WTC11 (cell line): Measurements from ENCODE around the gene ZNF710. TPM values are rescaled to one million over a fixed set of nuclear protein-coding genes. Genes with fewer than 3 reads are reported as not detected.

Source experiments
- ATAC-seq: fragments of 200-7000 bp; cut with Tn5 transposase; 2 replicates; pipeline ENCODE4 v1.10.0; 2021; ENCODE audit warnings: mild to moderate bottlenecking, moderate library complexity
- CTCF ChIA-PET: fragments of 300-600 bp; sonication (Branson Sonifier 250); formaldehyde crosslinking; loops from one replicate; lab custom pipeline; 2021; ENCODE audit warnings: antibody characterized with exemption; lab: Charles Lee
- POLR2A ChIA-PET: fragments of 350-600 bp; sonication (Branson Sonifier 250); formaldehyde crosslinking; loops from one replicate; lab custom pipeline; 2021; ENCODE audit warnings: antibody characterized with exemption; lab: Charles Lee
- DNase-seq: peaks from one replicate; pipeline ENCODE4 v3.0.0; 2021; ENCODE audit warnings: low spot score
- H3K27ac Mint-ChIP-seq: 2 replicates; pipeline ENCODE4 v1.8.0; 2021; ENCODE audit warnings: mixed read lengths
- H3K27me3 Mint-ChIP-seq: 2 replicates; pipeline ENCODE4 v1.8.0; 2021; ENCODE audit warnings: low read depth, mild to moderate bottlenecking, moderate library complexity, mixed read lengths
- H3K36me3 Mint-ChIP-seq: 2 replicates; pipeline ENCODE4 v1.8.0; 2021; ENCODE audit warnings: mixed read lengths
- H3K4me1 Mint-ChIP-seq: 2 replicates; pipeline ENCODE4 v1.8.0; 2022; ENCODE audit warnings: mixed read lengths
- H3K4me3 Mint-ChIP-seq: 2 replicates; pipeline ENCODE4 v1.8.0; 2021; ENCODE audit warnings: mild to moderate bottlenecking, moderate library complexity, mixed read lengths
- H3K9me3 Mint-ChIP-seq: 2 replicates; pipeline ENCODE4 v1.8.0; 2021; ENCODE audit warnings: mixed read lengths
- E2F4 ChIP-seq: sonication (generic); formaldehyde crosslinking; IDR thresholded peaks from 2 replicates; pipeline ENCODE4 v1.8.1; 2022; ENCODE audit warnings: low read depth, mild to moderate bottlenecking, moderate library complexity, missing genetic modification reagents, borderline replicate concordance
- ELF4 ChIP-seq: sonication (generic); formaldehyde crosslinking; IDR thresholded peaks from 2 replicates; pipeline ENCODE4 v1.8.1; 2022; ENCODE audit warnings: low read depth, mild to moderate bottlenecking, moderate library complexity, missing genetic modification reagents
- ESRRA ChIP-seq: sonication (generic); formaldehyde crosslinking; IDR thresholded peaks from 2 replicates; pipeline ENCODE4 v1.8.1; 2022; ENCODE audit warnings: mild to moderate bottlenecking, missing genetic modification reagents, borderline replicate concordance
- FOXK1 ChIP-seq: sonication (generic); formaldehyde crosslinking; IDR thresholded peaks from 2 replicates; pipeline ENCODE4 v1.8.0; 2022; ENCODE audit warnings: mild to moderate bottlenecking, moderate library complexity, missing genetic modification reagents
- FOXP1 ChIP-seq: sonication (generic); formaldehyde crosslinking; IDR thresholded peaks from 2 replicates; pipeline ENCODE4 v1.8.0; 2022; ENCODE audit warnings: missing genetic modification reagents, mild to moderate bottlenecking, moderate library complexity, borderline replicate concordance
- GRHL2 ChIP-seq: fragments of 250-450 bp; sonication (Bioruptor Pico); IDR thresholded peaks from 2 replicates; pipeline ENCODE4 v1.8.0; 2022; ENCODE audit warnings: mild to moderate bottlenecking, moderate library complexity; ENCODE audit not compliant: insufficient replicate concordance, severe bottlenecking
- MXD4 ChIP-seq: fragments of 250-450 bp; sonication (Bioruptor Pico); IDR thresholded peaks from 2 replicates; pipeline ENCODE4 v1.8.0; 2021; ENCODE audit warnings: mild to moderate bottlenecking, moderate library complexity, borderline replicate concordance
- NFATC4 ChIP-seq: fragments of 250-450 bp; sonication (Bioruptor Pico); IDR thresholded peaks from 2 replicates; pipeline ENCODE4 v1.9.0; 2021; ENCODE audit warnings: mild to moderate bottlenecking
- NFYB ChIP-seq: sonication (generic); formaldehyde crosslinking; conservative IDR thresholded peaks from 2 replicates; pipeline ENCODE4 v1.8.0; 2022; ENCODE audit warnings: low read depth, missing genetic modification reagents
- NR2C2 ChIP-seq: sonication (generic); formaldehyde crosslinking; IDR thresholded peaks from 2 replicates; pipeline ENCODE4 v1.8.0; 2022; ENCODE audit warnings: mild to moderate bottlenecking, missing genetic modification reagents
- RELA ChIP-seq: sonication (generic); formaldehyde crosslinking; IDR thresholded peaks from 2 replicates; pipeline ENCODE4 v1.8.1; 2022; ENCODE audit warnings: missing genetic modification reagents, mild to moderate bottlenecking, borderline replicate concordance
- TP53 ChIP-seq: sonication (generic); formaldehyde crosslinking; IDR thresholded peaks from 2 replicates; pipeline ENCODE4 v1.8.1; 2023; ENCODE audit warnings: mild to moderate bottlenecking, missing genetic modification reagents
- ZNF121 ChIP-seq: sonication (generic); formaldehyde crosslinking; IDR thresholded peaks from 2 replicates; pipeline ENCODE4 v1.8.0; 2023; ENCODE audit warnings: missing genetic modification reagents
- ZNF317 ChIP-seq: sonication (generic); formaldehyde crosslinking; IDR thresholded peaks from 2 replicates; pipeline ENCODE4 v1.8.1; 2023; ENCODE audit warnings: low read depth, mild to moderate bottlenecking, moderate library complexity, missing genetic modification reagents, borderline replicate concordance
- ZNF396 ChIP-seq: fragments of 250-450 bp; sonication (Bioruptor Pico); IDR thresholded peaks from 2 replicates; pipeline ENCODE4 v1.8.0; 2021; ENCODE audit warnings: mild to moderate bottlenecking, moderate library complexity, borderline replicate concordance
- ZNF416 ChIP-seq: fragments of 250-450 bp; sonication (Bioruptor Pico); IDR thresholded peaks from 2 replicates; pipeline ENCODE4 v1.9.0; 2021; ENCODE audit warnings: mild to moderate bottlenecking, inconsistent platforms
- total RNA-seq: library from RNA; stranded (reverse); gene quantifications from 3 replicates; pipeline ENCODE4 v1.2.3, GENCODE V29; 2021
- TF ChIP-seq, protein P1 (sequence below): sonication (generic); formaldehyde crosslinking; IDR thresholded peaks from 2 replicates; pipeline ENCODE4 v1.8.1; 2022; ENCODE audit warnings: low read depth, missing genetic modification reagents, borderline replicate concordance
- TF ChIP-seq, protein P2 (sequence below): fragments of 250-450 bp; sonication (Bioruptor Pico); conservative IDR thresholded peaks from 2 replicates; pipeline ENCODE4 v1.9.0; 2021; ENCODE audit warnings: mild to moderate bottlenecking
- TF ChIP-seq, protein P3 (sequence below): sonication (generic); formaldehyde crosslinking; IDR thresholded peaks from 2 replicates; pipeline ENCODE4 v1.8.1; 2023; ENCODE audit warnings: mild to moderate bottlenecking, missing genetic modification reagents
- TF ChIP-seq, protein P4 (sequence below): fragments of 250-450 bp; sonication (Bioruptor Pico); IDR thresholded peaks from 2 replicates; pipeline ENCODE4 v1.9.0; 2021; ENCODE audit warnings: mild to moderate bottlenecking, borderline replicate concordance

The ZNF710 gene
- total RNA-seq, 1 experiment from 2014 or later = 25.9 TPM

GRCh38 chr15:90049030-90049429 lies 47.9 kb downstream of the ZNF710 start:
- Mint-ChIP-seq H3K4me1 (peaks cover 20% of the 10 kb centered on the region), H3K36me3 (no peaks in the 10 kb centered on the region), H3K9me3 (no peaks in the 10 kb centered on the region), H3K27me3 (no peaks in the 10 kb centered on the region), H3K4me3 (no peak overlapping the region), H3K27ac (no peak overlapping the region)
- ChIA-PET CTCF (interaction anchor here (0.8 to 1.5 kb wide), 2 partner anchors 95 to 151 kb away, joined by 3 to 4 read pairs; no protein-coding TSS in a partner anchor), POLR2A (interaction anchor here (0.6 to 0.7 kb wide), 2 partner anchors 13 to 78 kb away, joined by 3 read pairs; no protein-coding TSS in a partner anchor)
- no peak for DNase-seq
- no peak for TF ChIP-seq NFYB
- TF ChIP-seq ZNF317 (CRISPR knock-in tag) = no peak
- TF ChIP-seq NR2C2 (CRISPR knock-in tag) = no peak
- TF ChIP-seq FOXP1 (CRISPR knock-in tag) = no peak
- TF ChIP-seq, protein P1, sequence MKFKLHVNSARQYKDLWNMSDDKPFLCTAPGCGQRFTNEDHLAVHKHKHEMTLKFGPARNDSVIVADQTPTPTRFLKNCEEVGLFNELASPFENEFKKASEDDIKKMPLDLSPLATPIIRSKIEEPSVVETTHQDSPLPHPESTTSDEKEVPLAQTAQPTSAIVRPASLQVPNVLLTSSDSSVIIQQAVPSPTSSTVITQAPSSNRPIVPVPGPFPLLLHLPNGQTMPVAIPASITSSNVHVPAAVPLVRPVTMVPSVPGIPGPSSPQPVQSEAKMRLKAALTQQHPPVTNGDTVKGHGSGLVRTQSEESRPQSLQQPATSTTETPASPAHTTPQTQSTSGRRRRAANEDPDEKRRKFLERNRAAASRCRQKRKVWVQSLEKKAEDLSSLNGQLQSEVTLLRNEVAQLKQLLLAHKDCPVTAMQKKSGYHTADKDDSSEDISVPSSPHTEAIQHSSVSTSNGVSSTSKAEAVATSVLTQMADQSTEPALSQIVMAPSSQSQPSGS = no peak
- TF ChIP-seq E2F4 (CRISPR knock-in tag) = no peak
- TF ChIP-seq RELA (CRISPR knock-in tag) = no peak
- TF ChIP-seq NFATC4 = no peak
- TF ChIP-seq ZNF416 (CRISPR knock-in tag) = no peak
- TF ChIP-seq, protein P2, sequence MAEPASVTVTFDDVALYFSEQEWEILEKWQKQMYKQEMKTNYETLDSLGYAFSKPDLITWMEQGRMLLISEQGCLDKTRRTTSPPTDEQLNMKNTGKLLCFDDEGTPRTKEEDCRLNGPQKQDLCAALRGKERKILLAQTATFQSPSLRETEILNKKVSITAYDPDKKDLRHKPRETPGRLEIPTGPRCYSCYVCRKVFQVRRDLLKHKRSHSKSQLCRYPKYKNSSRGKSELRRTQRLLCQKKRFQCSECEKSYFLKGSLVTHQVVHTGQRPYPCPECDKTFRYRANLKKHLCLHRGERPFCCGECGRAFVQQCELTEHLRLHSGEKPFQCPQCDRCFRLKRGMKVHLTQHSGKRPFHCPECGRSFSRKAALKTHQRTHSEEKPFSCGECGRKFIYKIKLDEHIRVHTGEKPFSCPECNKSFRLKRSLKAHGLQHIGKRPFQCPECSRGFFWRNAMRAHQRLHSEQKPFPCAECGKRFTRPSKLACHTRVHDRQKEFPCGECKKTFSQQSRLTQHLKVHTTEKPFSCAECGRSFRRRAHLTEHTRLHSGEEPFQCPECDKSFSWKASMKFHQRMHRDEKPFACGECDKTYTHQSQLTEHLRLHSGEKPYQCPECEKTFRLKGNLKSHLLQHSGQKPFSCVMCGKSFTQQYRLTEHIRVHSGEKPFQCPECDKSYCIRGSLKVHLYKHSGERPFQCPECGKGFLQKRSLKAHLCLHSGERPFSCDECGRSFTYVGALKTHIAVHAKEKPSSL (CRISPR knock-in tag) = no peak
- no peak for TF ChIP-seq FOXK1 (CRISPR knock-in tag)
- TF ChIP-seq ELF4 = no peak
- TF ChIP-seq, protein P3, sequence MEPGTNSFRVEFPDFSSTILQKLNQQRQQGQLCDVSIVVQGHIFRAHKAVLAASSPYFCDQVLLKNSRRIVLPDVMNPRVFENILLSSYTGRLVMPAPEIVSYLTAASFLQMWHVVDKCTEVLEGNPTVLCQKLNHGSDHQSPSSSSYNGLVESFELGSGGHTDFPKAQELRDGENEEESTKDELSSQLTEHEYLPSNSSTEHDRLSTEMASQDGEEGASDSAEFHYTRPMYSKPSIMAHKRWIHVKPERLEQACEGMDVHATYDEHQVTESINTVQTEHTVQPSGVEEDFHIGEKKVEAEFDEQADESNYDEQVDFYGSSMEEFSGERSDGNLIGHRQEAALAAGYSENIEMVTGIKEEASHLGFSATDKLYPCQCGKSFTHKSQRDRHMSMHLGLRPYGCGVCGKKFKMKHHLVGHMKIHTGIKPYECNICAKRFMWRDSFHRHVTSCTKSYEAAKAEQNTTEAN = no peak
- TF ChIP-seq GRHL2 (CRISPR knock-in tag) = no peak
- no peak for TF ChIP-seq ESRRA (CRISPR knock-in tag)
- TF ChIP-seq ZNF121 (CRISPR knock-in tag) = no peak
- no peak for TF ChIP-seq TP53 (CRISPR knock-in tag)
- TF ChIP-seq MXD4 (CRISPR knock-in tag) = no peak
- TF ChIP-seq ZNF396 (CRISPR knock-in tag) = no peak
- TF ChIP-seq, protein P4, sequence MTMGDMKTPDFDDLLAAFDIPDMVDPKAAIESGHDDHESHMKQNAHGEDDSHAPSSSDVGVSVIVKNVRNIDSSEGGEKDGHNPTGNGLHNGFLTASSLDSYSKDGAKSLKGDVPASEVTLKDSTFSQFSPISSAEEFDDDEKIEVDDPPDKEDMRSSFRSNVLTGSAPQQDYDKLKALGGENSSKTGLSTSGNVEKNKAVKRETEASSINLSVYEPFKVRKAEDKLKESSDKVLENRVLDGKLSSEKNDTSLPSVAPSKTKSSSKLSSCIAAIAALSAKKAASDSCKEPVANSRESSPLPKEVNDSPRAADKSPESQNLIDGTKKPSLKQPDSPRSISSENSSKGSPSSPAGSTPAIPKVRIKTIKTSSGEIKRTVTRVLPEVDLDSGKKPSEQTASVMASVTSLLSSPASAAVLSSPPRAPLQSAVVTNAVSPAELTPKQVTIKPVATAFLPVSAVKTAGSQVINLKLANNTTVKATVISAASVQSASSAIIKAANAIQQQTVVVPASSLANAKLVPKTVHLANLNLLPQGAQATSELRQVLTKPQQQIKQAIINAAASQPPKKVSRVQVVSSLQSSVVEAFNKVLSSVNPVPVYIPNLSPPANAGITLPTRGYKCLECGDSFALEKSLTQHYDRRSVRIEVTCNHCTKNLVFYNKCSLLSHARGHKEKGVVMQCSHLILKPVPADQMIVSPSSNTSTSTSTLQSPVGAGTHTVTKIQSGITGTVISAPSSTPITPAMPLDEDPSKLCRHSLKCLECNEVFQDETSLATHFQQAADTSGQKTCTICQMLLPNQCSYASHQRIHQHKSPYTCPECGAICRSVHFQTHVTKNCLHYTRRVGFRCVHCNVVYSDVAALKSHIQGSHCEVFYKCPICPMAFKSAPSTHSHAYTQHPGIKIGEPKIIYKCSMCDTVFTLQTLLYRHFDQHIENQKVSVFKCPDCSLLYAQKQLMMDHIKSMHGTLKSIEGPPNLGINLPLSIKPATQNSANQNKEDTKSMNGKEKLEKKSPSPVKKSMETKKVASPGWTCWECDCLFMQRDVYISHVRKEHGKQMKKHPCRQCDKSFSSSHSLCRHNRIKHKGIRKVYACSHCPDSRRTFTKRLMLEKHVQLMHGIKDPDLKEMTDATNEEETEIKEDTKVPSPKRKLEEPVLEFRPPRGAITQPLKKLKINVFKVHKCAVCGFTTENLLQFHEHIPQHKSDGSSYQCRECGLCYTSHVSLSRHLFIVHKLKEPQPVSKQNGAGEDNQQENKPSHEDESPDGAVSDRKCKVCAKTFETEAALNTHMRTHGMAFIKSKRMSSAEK (CRISPR knock-in tag) = no peak
- no peak for ATAC-seq
